HG02763 (cell line): ENCODE measurements around the gene TSPAN33.

Source experiments
- ATAC-seq: cut with Tn5 transposase; IDR thresholded peaks from one replicate; pipeline ENCODE4 v1.9.1; 2021; ENCODE audit warnings: mild to moderate bottlenecking, moderate library complexity; ENCODE audit not compliant: unreplicated experiment

The TSPAN33 gene

GRCh38 chr7:129134356-129134987, 10.0 kb upstream of the TSPAN33 start:
- no peak for ATAC-seq

GRCh38 chr7:129136887-129137642, 7.4 kb upstream of the TSPAN33 start:
- ATAC-seq = no peak

GRCh38 chr7:129143724-129144094, 798 bp upstream of the TSPAN33 start:
- ATAC-seq = no peak

GRCh38 chr7:129144834-129145668, 544 bp downstream of the TSPAN33 start:
- peak; percentile 9 for ATAC-seq

- ATAC-seq = peak; percentile 51
Measured at GRCh38 chr7:129146237-129146979, 1.9 kb downstream of the TSPAN33 start.

- ATAC-seq = no peak
Measured at GRCh38 chr7:129147731-129148130, 3.2 kb downstream of the TSPAN33 start.

- no peak for ATAC-seq
Measured at GRCh38 chr7:129149511-129149910, 5.0 kb downstream of the TSPAN33 start.

- no peak for ATAC-seq
Measured at GRCh38 chr7:129150199-129150996, 5.9 kb downstream of the TSPAN33 start.

- ATAC-seq = no peak
Measured at GRCh38 chr7:129157651-129158050, 13.1 kb downstream of the TSPAN33 start.

- ATAC-seq = no peak
Measured at GRCh38 chr7:129159539-129159938, 15.0 kb downstream of the TSPAN33 start.

GRCh38 chr7:129160161-129160905, 15.8 kb downstream of the TSPAN33 start:
- ATAC-seq = no peak

- no peak for ATAC-seq
Measured at GRCh38 chr7:129161524-129162225, 17.2 kb downstream of the TSPAN33 start.

- ATAC-seq = no peak
Measured at GRCh38 chr7:129162732-129163131, 18.2 kb downstream of the TSPAN33 start.

GRCh38 chr7:129163875-129164544, 19.5 kb downstream of the TSPAN33 start:
- ATAC-seq = no peak

- ATAC-seq = no peak
Measured at GRCh38 chr7:129166745-129167144, 22.2 kb downstream of the TSPAN33 start.

GRCh38 chr7:129167817-129168216, 23.3 kb downstream of the TSPAN33 start:
- ATAC-seq = no peak

- no peak for ATAC-seq
Measured at GRCh38 chr7:129168231-129169021, 23.9 kb downstream of the TSPAN33 start.
